Nephron progenitor cell (in vitro differentiated cells): ENCODE measurements around the gene TMEM87B.

Source experiments
- DNase-seq: peaks from one replicate; pipeline ENCODE4 v3.0.0; 2021
- H3K27ac Mint-ChIP-seq: 2 replicates; pipeline ENCODE4 v1.8.0; 2021; ENCODE audit warnings: mild to moderate bottlenecking, moderate library complexity, mixed read lengths
- H3K27me3 Mint-ChIP-seq: 2 replicates; pipeline ENCODE4 v1.8.0; 2021; ENCODE audit warnings: mild to moderate bottlenecking, low read depth, mixed read lengths; ENCODE audit not compliant: poor library complexity
- H3K36me3 Mint-ChIP-seq: 2 replicates; pipeline ENCODE4 v1.8.0; 2021; ENCODE audit warnings: low read depth, mixed read lengths
- H3K4me1 Mint-ChIP-seq: 2 replicates; pipeline ENCODE4 v1.8.0; 2021; ENCODE audit warnings: mixed read lengths
- H3K4me3 Mint-ChIP-seq: 2 replicates; pipeline ENCODE4 v1.8.0; 2021; ENCODE audit warnings: mild to moderate bottlenecking, moderate library complexity, mixed read lengths
- H3K9me3 Mint-ChIP-seq: 2 replicates; pipeline ENCODE4 v1.8.0; 2021; ENCODE audit warnings: mild to moderate bottlenecking, moderate library complexity, mixed read lengths
- TF ChIP-seq, protein P1 (sequence below): fragments of 200-600 bp; sonication (generic); IDR thresholded peaks from 2 replicates; pipeline ENCODE4 v1.5.0; 2021; ENCODE audit warnings: antibody characterized with exemption

The TMEM87B gene, protein sequence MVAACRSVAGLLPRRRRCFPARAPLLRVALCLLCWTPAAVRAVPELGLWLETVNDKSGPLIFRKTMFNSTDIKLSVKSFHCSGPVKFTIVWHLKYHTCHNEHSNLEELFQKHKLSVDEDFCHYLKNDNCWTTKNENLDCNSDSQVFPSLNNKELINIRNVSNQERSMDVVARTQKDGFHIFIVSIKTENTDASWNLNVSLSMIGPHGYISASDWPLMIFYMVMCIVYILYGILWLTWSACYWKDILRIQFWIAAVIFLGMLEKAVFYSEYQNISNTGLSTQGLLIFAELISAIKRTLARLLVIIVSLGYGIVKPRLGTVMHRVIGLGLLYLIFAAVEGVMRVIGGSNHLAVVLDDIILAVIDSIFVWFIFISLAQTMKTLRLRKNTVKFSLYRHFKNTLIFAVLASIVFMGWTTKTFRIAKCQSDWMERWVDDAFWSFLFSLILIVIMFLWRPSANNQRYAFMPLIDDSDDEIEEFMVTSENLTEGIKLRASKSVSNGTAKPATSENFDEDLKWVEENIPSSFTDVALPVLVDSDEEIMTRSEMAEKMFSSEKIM

DNA sequence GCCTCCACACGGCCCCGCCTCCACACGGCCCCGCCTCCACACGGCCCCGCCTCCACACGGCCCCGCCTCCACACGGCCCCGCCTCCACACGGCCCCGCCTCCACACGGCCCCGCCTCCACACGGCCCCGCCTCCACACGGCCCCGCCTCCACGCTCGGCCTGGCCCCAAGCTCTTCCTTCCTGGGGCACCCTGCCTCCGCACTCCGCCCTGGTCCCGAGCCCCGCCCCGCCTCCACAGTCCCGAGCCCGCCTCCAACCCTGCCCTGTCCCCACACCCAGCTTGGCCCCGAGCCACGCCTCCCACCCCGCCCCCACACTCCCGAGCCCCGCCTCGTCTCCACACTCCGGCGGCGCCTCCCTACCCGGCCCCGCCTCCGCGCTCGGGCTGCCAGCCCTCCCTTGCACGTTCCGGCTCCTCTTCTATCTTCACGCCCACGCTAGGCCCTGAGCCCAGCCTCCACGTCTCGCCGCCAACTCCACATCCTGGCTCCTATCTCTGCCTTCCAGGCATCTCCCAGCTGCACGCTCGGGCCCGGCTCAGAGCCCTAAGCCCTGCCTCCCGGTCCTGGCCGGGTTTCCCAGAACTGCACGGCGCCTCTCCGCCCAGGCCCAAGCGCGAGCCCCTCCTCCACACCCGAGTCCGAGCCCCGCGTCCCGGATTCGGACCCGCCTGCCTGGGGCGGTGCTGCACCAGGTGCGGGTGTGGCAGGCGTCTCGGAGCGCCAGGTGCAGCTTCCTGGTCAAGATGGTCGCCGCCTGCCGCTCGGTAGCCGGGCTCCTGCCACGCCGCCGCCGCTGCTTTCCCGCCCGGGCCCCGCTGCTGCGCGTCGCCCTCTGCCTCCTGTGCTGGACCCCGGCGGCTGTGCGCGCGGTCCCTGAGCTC is at the start of gene TMEM87B:
TMEM87B (plus strand) TSS at position 423 of the 883 bp plus-strand sequence; CDS start at position 746, 323 bp downstream.
- Mint-ChIP-seq H3K27me3 (no peaks in the 10 kb centered on the region), H3K27ac (peak within 1 kb of the TSS; percentile 99), H3K4me1 (peaks cover 26% of the 10 kb centered on the region), H3K36me3 (peaks cover 20% of the 10 kb centered on the region), H3K9me3 (peaks cover 21% of the 10 kb centered on the region), H3K4me3 (peak within 1 kb of the TSS; percentile 95)
- TF ChIP-seq, protein P1, sequence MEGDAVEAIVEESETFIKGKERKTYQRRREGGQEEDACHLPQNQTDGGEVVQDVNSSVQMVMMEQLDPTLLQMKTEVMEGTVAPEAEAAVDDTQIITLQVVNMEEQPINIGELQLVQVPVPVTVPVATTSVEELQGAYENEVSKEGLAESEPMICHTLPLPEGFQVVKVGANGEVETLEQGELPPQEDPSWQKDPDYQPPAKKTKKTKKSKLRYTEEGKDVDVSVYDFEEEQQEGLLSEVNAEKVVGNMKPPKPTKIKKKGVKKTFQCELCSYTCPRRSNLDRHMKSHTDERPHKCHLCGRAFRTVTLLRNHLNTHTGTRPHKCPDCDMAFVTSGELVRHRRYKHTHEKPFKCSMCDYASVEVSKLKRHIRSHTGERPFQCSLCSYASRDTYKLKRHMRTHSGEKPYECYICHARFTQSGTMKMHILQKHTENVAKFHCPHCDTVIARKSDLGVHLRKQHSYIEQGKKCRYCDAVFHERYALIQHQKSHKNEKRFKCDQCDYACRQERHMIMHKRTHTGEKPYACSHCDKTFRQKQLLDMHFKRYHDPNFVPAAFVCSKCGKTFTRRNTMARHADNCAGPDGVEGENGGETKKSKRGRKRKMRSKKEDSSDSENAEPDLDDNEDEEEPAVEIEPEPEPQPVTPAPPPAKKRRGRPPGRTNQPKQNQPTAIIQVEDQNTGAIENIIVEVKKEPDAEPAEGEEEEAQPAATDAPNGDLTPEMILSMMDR: no peak
- peak; percentile 99 for DNase-seq

DNA sequence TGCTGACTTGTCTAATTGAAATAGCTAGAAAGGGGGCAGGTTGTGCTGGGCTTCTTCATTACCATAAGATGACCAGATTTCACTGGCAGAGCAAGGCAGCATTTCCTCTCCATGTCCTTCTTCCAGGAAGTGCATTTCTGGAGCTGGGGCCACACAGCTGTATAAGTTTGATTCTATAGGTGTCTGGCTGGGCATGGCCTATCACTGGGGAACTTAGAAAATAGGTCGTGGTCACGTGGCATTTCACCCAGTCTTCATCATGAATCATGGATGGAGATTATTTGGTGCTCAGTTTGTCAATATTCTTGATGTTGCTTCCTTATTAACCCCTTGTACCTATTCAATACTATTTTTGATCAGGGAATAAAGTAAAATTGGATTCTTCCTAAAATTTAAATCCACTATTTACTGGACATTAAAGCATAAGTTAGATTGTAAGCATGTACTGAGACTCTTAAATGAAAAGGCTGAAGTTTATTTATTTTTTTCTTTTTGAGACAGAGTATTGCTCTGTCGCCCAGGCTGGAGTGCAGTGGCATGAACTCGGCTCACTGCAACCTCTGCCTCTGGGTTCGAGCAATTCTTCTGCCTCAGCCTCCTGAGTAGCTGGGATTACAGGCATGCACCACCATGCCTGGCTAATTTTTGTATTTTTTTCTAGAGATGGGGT is 49.5 kb upstream of the TMEM87B start:
- no peak overlapping the region for H3K4me3 Mint-ChIP-seq
- no peaks in the 10 kb centered on the region for H3K27me3 Mint-ChIP-seq
- H3K4me1 Mint-ChIP-seq: peaks cover 13% of the 10 kb centered on the region
- no peaks in the 10 kb centered on the region for H3K9me3 Mint-ChIP-seq
- TF ChIP-seq, protein P1: no peak
- peaks cover 19% of the 10 kb centered on the region for H3K36me3 Mint-ChIP-seq
- H3K27ac Mint-ChIP-seq: no peak overlapping the region
- DNase-seq: no peak

DNA sequence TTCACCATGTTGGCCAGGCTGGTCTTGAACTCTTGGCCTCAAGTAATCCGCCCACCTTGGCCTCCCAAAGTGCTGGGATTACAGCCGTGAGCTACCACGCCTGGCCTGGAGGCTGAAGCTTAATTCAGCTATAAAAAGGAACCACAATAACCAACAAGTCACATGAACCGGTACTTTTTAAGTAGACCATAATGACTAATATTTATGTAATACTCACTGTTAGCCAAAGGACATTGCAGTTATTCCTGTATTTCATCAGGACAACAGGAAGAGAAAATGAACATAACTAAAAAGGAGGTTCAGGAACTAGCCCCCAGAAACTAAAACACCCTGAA is 49.0 kb upstream of the TMEM87B start:
- Mint-ChIP-seq H3K9me3 (no peaks in the 10 kb centered on the region), H3K36me3 (peaks cover 24% of the 10 kb centered on the region), H3K27ac (no peak overlapping the region), H3K4me3 (no peak overlapping the region), H3K4me1 (peaks cover 12% of the 10 kb centered on the region), H3K27me3 (no peaks in the 10 kb centered on the region)
- TF ChIP-seq, protein P1: no peak
- DNase-seq: no peak

DNA sequence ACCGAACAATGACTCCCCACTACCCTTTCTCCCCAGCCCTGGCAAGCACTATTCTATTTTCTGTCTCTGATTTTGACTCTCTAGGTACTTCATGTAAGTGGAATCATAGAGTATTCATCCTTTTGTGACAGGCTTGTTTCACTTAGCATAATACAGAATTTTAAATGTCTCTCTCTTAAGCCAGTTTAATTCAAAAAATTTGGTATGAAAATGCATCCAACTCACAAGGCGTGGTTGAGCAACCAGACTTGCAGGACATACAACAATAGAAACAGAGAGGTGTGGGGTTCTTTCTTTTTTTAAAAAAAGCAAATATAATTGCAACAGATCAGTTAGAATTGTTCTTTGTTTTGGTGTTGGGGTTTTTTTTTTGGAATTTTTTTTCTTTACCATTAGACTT is 47.6 kb upstream of the TMEM87B start:
- no peaks in the 10 kb centered on the region for H3K27me3 Mint-ChIP-seq
- no peak overlapping the region for H3K4me3 Mint-ChIP-seq
- peaks cover 8% of the 10 kb centered on the region for H3K4me1 Mint-ChIP-seq
- H3K9me3 Mint-ChIP-seq: no peaks in the 10 kb centered on the region
- TF ChIP-seq, protein P1: no peak
- H3K36me3 Mint-ChIP-seq: peaks cover 26% of the 10 kb centered on the region
- DNase-seq: no peak
- H3K27ac Mint-ChIP-seq: no peak overlapping the region

DNA sequence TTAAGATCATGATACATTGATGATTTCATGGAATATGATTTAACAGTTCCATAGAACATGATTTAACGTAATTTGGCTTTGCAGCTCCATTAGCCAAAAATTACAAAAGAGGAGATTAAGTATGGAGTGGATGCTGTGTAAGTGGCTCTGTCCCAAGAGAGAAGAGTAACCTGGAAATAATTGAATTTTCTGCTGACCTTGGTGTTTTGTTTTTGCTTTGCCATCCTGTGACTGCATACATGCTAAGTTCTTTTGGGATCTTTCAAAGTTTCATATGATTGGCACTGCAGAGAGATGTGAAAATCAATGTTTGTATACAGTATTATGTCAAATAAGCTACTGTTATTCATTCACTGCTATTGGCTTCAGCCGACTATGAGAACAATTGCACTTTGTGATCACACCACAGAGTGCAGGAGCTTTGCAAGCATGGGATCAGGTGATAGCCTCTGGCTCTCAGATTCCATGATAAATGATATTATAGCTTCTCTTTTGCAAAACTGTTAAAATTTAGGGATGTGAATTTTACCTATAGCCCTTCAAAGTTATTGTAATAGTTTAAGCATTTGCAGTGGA is 46.1 kb upstream of the TMEM87B start:
- Mint-ChIP-seq H3K9me3 (no peaks in the 10 kb centered on the region), H3K4me3 (no peak overlapping the region), H3K27me3 (no peaks in the 10 kb centered on the region), H3K4me1 (peaks cover 17% of the 10 kb centered on the region), H3K27ac (no peak overlapping the region), H3K36me3 (peaks cover 25% of the 10 kb centered on the region)
- TF ChIP-seq, protein P1: no peak
- no peak for DNase-seq
